T-cell (primary cell): ENCODE measurements around the gene ADSL. TPM values are rescaled to one million over a fixed set of nuclear protein-coding genes. Genes with fewer than 3 reads are reported as not detected.
A peak's percentile ranks its signal among the peaks of the same experiment; 100 is the strongest.

Experiments
- ATAC-seq, 4 experiments: fragments of 200-7000 bp in 3 of 4; fragments of 150-1000 bp in 1 of 4; cut with Tn5 transposase; replicated peaks in 1 of 4; 1 replicate in 3 of 4; 2 replicates in 1 of 4; pipeline ENCODE4 v1.10.0; 2021; ENCODE audit warnings: moderate library complexity in 3 of 4, mild to moderate bottlenecking in 2 of 4, moderate number of reproducible peaks in 1 of 4
- CTCF ChIA-PET, 2 donors: fragments of 300-600 bp; sonication (Branson Sonifier 250); formaldehyde crosslinking; loops; one replicate each; lab custom pipeline; 2022; ENCODE audit warnings: antibody characterized with exemption in 2 of 2; lab: Charles Lee
- POLR2A ChIA-PET, 2 donors: fragments of 300-600 bp; sonication (Branson Sonifier 250); formaldehyde crosslinking; loops; one replicate each; lab custom pipeline; 2022; ENCODE audit warnings: antibody characterized with exemption in 2 of 2; lab: Charles Lee
- DNase-seq, 35 experiments: peaks; one replicate each; pipeline versions ENCODE4 v3.0.0 to v3.0.0-alpha.2; 2013 to 2023
- H3K27ac ChIP-seq: one replicate; pipeline ENCODE4 v1.5.1; 2013; ENCODE audit warnings: low read length
- H3K27me3 ChIP-seq, 2 experiments: replicated peaks in 1 of 2; 1 replicate in 1 of 2; 2 replicates in 1 of 2; pipeline versions ENCODE4 v1.6.1 to v1.7.0; 2013; ENCODE audit warnings: low read length in 1 of 2, mixed read lengths in 1 of 2; ENCODE audit not compliant: control insufficient read depth in 2 of 2, insufficient read depth in 2 of 2; ENCODE audit errors: extremely low read depth in 1 of 2
- H3K36me3 ChIP-seq, 2 donors: 1 replicate in 1 of 2; 2 replicates in 1 of 2; pipeline versions ENCODE4 v1.6.1 to v1.7.0; 2013; ENCODE audit warnings: low read length in 1 of 2; ENCODE audit not compliant: control insufficient read depth in 2 of 2, insufficient read depth in 1 of 2; ENCODE audit errors: extremely low read depth in 1 of 2
- H3K4me1 ChIP-seq, 2 experiments: 1 replicate in 1 of 2; 2 replicates in 1 of 2; pipeline versions ENCODE4 v1.6.1 to v1.7.0; 2013; ENCODE audit warnings: low read length in 2 of 2, mixed read lengths in 1 of 2; ENCODE audit not compliant: insufficient read depth in 2 of 2, control insufficient read depth in 1 of 2; ENCODE audit errors: extremely low read depth in 1 of 2
- H3K4me3 ChIP-seq, 2 donors: 1 replicate in 1 of 2; 2 replicates in 1 of 2; pipeline versions ENCODE4 v1.5.1 to v1.7.0; 2013; ENCODE audit warnings: mild to moderate bottlenecking in 2 of 2, low read length in 1 of 2, moderate library complexity in 1 of 2; ENCODE audit not compliant: control insufficient read depth in 1 of 2; ENCODE audit errors: extremely low read depth in 1 of 2
- H3K9me3 ChIP-seq: 2 replicates; pipeline ENCODE4 v1.7.0; 2013
- H3K27ac Mint-ChIP-seq, 2 donors: one replicate each; pipeline ENCODE4 v1.8.0; 2020 to 2021; ENCODE audit warnings: mild to moderate bottlenecking in 2 of 2, mixed read lengths in 2 of 2
- H3K27me3 Mint-ChIP-seq, 2 donors: one replicate each; pipeline ENCODE4 v1.8.0; 2021 to 2022; ENCODE audit warnings: mixed read lengths in 2 of 2
- H3K36me3 Mint-ChIP-seq: one replicate; pipeline ENCODE4 v1.8.0; 2021; ENCODE audit warnings: mixed read lengths
- H3K4me1 Mint-ChIP-seq, 3 donors: one replicate each; pipeline ENCODE4 v1.8.0; 2020 to 2022; ENCODE audit warnings: mixed read lengths in 3 of 3, mild to moderate bottlenecking in 1 of 3
- H3K4me3 Mint-ChIP-seq, 3 donors: one replicate each; pipeline ENCODE4 v1.8.0; 2020 to 2022; ENCODE audit warnings: mild to moderate bottlenecking in 3 of 3, mixed read lengths in 3 of 3, moderate library complexity in 3 of 3
- H3K9me3 Mint-ChIP-seq, 3 donors: one replicate each; pipeline ENCODE4 v1.8.0; 2020 to 2022; ENCODE audit warnings: mixed read lengths in 3 of 3
- WGBS: methylation state at CpG from one replicate; pipeline ENCODE4 v1.1.5; 2013; ENCODE audit warnings: missing lambda C conversion rate; ENCODE audit not compliant: insufficient coverage; 5-methylcytosine and 5-hydroxymethylcytosine counted together
- total RNA-seq, 35 experiments: library from RNA in 6 of 35; stranded (reverse) in 6 of 35; fragments of 120-200 nt in 1 of 35; gene quantifications; one replicate each; pipeline versions ENCODE4 v1.2.1 to v1.2.4 and lab custom pipeline; 2013 to 2026

The ADSL gene
- total RNA-seq, 5 donors from 2014 or later (not counting 1 experiment from before 2014, with no cell fraction given), result 64.0 to 84.3 (median 75.1) TPM

DNA sequence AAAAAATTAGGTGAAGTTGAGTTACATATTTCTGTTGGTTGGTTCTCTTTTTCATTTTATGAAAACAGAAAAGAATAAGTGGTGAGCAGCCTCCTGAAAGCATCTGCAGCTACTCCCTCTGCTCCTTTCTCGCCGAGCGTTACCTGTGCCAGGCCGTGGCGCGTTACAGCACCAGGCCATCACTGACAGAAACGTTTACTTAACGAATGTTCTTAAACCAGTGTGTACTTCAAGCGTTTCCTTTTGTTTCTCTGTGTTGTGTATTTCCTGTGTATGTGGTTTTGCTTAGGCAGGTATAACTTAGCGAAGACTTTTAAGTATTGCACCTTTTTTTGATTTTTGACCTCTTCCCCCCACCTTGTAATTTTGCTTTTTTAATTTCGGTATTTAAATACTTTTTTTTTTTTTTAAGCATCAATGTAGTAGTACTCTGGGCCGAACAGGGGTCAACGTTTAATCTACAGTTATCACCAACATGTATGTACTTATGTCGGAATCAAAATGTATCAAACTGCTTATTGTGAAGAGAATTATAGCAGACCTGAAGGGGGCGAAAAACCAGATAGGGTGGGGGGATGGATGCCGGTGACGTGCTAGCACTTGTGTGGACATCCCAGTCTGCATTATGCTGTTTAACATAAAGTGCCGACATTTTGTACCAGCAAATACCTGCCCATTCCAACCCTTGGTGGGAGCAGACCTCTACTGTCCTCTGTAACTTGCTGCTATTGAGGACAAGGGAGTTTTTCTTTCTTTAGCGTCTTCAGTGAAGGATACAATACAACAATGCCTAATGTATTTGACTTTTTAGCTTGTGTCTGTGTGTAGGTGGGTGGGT lies 21.6 kb upstream of the ADSL start:
- Histone ChIP-seq H3K4me1 (peaks cover 49 to 66% of the 10 kb centered on the region in 2 experiments), H3K4me3 (no peak overlapping the region), H3K27me3 (no peaks in the 10 kb centered on the region), H3K9me3 (no peaks in the 10 kb centered on the region), H3K36me3 (peaks cover 0 to 39% of the 10 kb centered on the region in 2 donors), H3K27ac (peak overlapping the region; percentile 87)
- 0% methylated on average over 3 of the region's 19 CpGs for WGBS
- ChIA-PET POLR2A (interaction anchor here in 1 of 2 donors (0.6 to 1.0 kb wide), 3 partner anchors 11 to 153 kb away, joined by 3 read pairs; no protein-coding TSS in a partner anchor), CTCF (interaction anchor here in 1 of 2 donors (0.6 to 4.0 kb wide), 3 partner anchors 11 to 183 kb away, joined by 3 to 24 read pairs (median 7); no protein-coding TSS in a partner anchor)
- peak overlapping the region; percentile 90 to 93 for H3K27ac Mint-ChIP-seq
- ATAC-seq (peak; percentile 78 to 87 (median 84)), DNase-seq (peak; percentile 39 to 91 (median 71))
- H3K27me3 Mint-ChIP-seq, result no peaks in the 10 kb centered on the region
- H3K4me1 Mint-ChIP-seq, result peaks cover 88 to 96% (median 89%) of the 10 kb centered on the region in 3 donors
- H3K36me3 Mint-ChIP-seq, result peaks cover 44% of the 10 kb centered on the region
- peak overlapping the region; percentile 68 to 74 (median 72) for H3K4me3 Mint-ChIP-seq
- no peaks in the 10 kb centered on the region for H3K9me3 Mint-ChIP-seq

GRCh38 chr22:40325315-40325714 lies 21.0 kb upstream of the ADSL start:
- peaks cover 52 to 71% of the 10 kb centered on the region in 2 experiments for H3K4me1 ChIP-seq
- ChIA-PET CTCF (interaction anchor here in 1 of 2 donors (0.6 to 4.0 kb wide), 2 partner anchors 23 to 183 kb away, joined by 3 to 24 read pairs; no protein-coding TSS in a partner anchor), POLR2A (interaction anchor here in 1 of 2 donors (0.6 kb wide), 1 partner anchor 26 kb away, joined by 4 read pairs; no protein-coding TSS in a partner anchor)
- ATAC-seq, result peak; percentile 50 to 61 (median 54)
- H3K4me3 ChIP-seq, result no peak overlapping the region
- no peaks in the 10 kb centered on the region for H3K27me3 ChIP-seq
- no peaks in the 10 kb centered on the region for H3K9me3 ChIP-seq
- Mint-ChIP-seq H3K9me3 (no peaks in the 10 kb centered on the region), H3K36me3 (peaks cover 47% of the 10 kb centered on the region), H3K4me1 (peaks cover 93 to 96% (median 95%) of the 10 kb centered on the region in 3 donors), H3K27ac (peak overlapping the region; percentile 90 to 93), H3K4me3 (peak overlapping the region; percentile 68 to 74 (median 72)), H3K27me3 (no peaks in the 10 kb centered on the region)
- WGBS, result 46% methylated on average over 4 of the region's 6 CpGs
- H3K27ac ChIP-seq, result peak overlapping the region; percentile 87
- DNase-seq, result peak in 32 of 35 experiments; percentile 21 to 80 (median 55)
- H3K36me3 ChIP-seq, result peaks cover 0 to 35% of the 10 kb centered on the region in 2 donors

GRCh38 chr22:40326905-40327735 lies 19.2 kb upstream of the ADSL start:
- Histone ChIP-seq H3K9me3 (no peaks in the 10 kb centered on the region), H3K36me3 (peaks cover 0 to 17% of the 10 kb centered on the region in 2 donors), H3K27ac (peak overlapping the region; percentile 87), H3K4me3 (no peak overlapping the region), H3K27me3 (no peaks in the 10 kb centered on the region), H3K4me1 (peaks cover 62 to 81% of the 10 kb centered on the region in 2 experiments)
- H3K27ac Mint-ChIP-seq, result peak overlapping the region; percentile 90 to 93
- peak in 10 of 35 experiments; percentile 7 to 60 (median 26) for DNase-seq
- H3K27me3 Mint-ChIP-seq, result no peaks in the 10 kb centered on the region
- ATAC-seq, result peak in 1 of 4 experiments; percentile 4
- H3K4me1 Mint-ChIP-seq, result peaks cover 95 to 99% (median 97%) of the 10 kb centered on the region in 3 donors
- WGBS, result 40% methylated on average over 1 of the region's 10 CpGs
- H3K36me3 Mint-ChIP-seq, result peaks cover 29% of the 10 kb centered on the region
- ChIA-PET CTCF (interaction anchor here in 1 of 2 donors (0.6 to 4.0 kb wide), 5 partner anchors 19 to 133 kb away, joined by 3 to 24 read pairs (median 3); no protein-coding TSS in a partner anchor), POLR2A (interaction anchor here (0.6 to 1.2 kb wide), 5 partner anchors 8 to 624 kb away, joined by 3 to 6 read pairs (median 4); partner anchors contain the start of gene RBX1 (in 1 of the 2))
- H3K9me3 Mint-ChIP-seq, result no peaks in the 10 kb centered on the region
- H3K4me3 Mint-ChIP-seq, result peak overlapping the region in 2 of 3 donors; percentile 9 to 62

- DNase-seq (no peak), ATAC-seq (no peak)
- Histone ChIP-seq H3K4me3 (no peak overlapping the region), H3K27me3 (no peaks in the 10 kb centered on the region), H3K4me1 (peaks cover 65 to 87% of the 10 kb centered on the region in 2 experiments), H3K9me3 (no peaks in the 10 kb centered on the region), H3K36me3 (peaks cover 0 to 5% of the 10 kb centered on the region in 2 donors), H3K27ac (peak overlapping the region; percentile 7)
- Mint-ChIP-seq H3K36me3 (peaks cover 25% of the 10 kb centered on the region), H3K4me3 (peak overlapping the region in 1 of 3 donors; percentile 62), H3K27me3 (no peaks in the 10 kb centered on the region), H3K9me3 (no peaks in the 10 kb centered on the region), H3K27ac (peak overlapping the region; percentile 90 to 93), H3K4me1 (peaks cover 97 to 99% (median 97%) of the 10 kb centered on the region in 3 donors)
- WGBS, result 80% methylated on average over 1 of the region's 9 CpGs
- ChIA-PET POLR2A (interaction anchor here (0.6 to 1.2 kb wide), 3 partner anchors 12 to 165 kb away, joined by 3 read pairs; no protein-coding TSS in a partner anchor), CTCF (no interaction called here)
Measured at GRCh38 chr22:40328546-40329456, 17.5 kb upstream of the ADSL start.

- peak overlapping the region; percentile 90 to 93 for H3K27ac Mint-ChIP-seq
- ATAC-seq (no peak), DNase-seq (no peak)
- POLR2A ChIA-PET, result interaction anchor here (0.6 to 1.2 kb wide), 3 partner anchors 12 to 164 kb away, joined by 3 read pairs; no protein-coding TSS in a partner anchor
- Histone ChIP-seq H3K4me1 (peaks cover 66 to 88% of the 10 kb centered on the region in 2 experiments), H3K36me3 (peaks cover 0 to 5% of the 10 kb centered on the region in 2 donors), H3K9me3 (no peaks in the 10 kb centered on the region), H3K27ac (peak overlapping the region; percentile 16), H3K27me3 (no peaks in the 10 kb centered on the region), H3K4me3 (peak overlapping the region in 1 of 2 donors; percentile 15)
- H3K4me3 Mint-ChIP-seq, result peak overlapping the region in 1 of 3 donors; percentile 58
- WGBS, result 90% methylated on average over 4 of the region's 9 CpGs
- peaks cover 97 to 99% (median 97%) of the 10 kb centered on the region in 3 donors for H3K4me1 Mint-ChIP-seq
- H3K27me3 Mint-ChIP-seq, result no peaks in the 10 kb centered on the region
- CTCF ChIA-PET, result interaction anchor here in 1 of 2 donors (0.7 kb wide), 1 partner anchor 9 kb away, joined by 3 read pairs; no protein-coding TSS in a partner anchor
- no peaks in the 10 kb centered on the region for H3K9me3 Mint-ChIP-seq
- H3K36me3 Mint-ChIP-seq, result peaks cover 25% of the 10 kb centered on the region
Measured at GRCh38 chr22:40329466-40329865, 16.8 kb upstream of the ADSL start.
